ENCODE measurements around the gene ACBD3.

The ACBD3 gene

GRCh38 chr1:226117330-226117729 is 69.2 kb downstream of the ACBD3 start:
- TF ChIP-seq CTCF (IDR thresholded peaks at IDR 0.05): no peak
- Mint-ChIP-seq H3K4me3 (no peak overlapping the region), H3K9me3 (peaks cover 4% of the 10 kb centered on the region), H3K4me1 (peaks cover 31% of the 10 kb centered on the region), H3K27me3 (ENCODE audit: low read depth, poor library complexity) (peaks cover 12% of the 10 kb centered on the region), H3K36me3 (ENCODE audit: low read depth) (no peaks in the 10 kb centered on the region), H3K27ac (no peak overlapping the region)
- no peak for DNase-seq

- H3K4me3 Mint-ChIP-seq: no peak overlapping the region
- TF ChIP-seq CTCF (IDR thresholded peaks at IDR 0.05): no peak
- no peaks in the 10 kb centered on the region for H3K36me3 Mint-ChIP-seq (ENCODE audit: low read depth)
- DNase-seq: no peak
- peaks cover 4% of the 10 kb centered on the region for H3K9me3 Mint-ChIP-seq
- peaks cover 16% of the 10 kb centered on the region for H3K27me3 Mint-ChIP-seq (ENCODE audit: low read depth, poor library complexity)
- H3K27ac Mint-ChIP-seq: no peak overlapping the region
- H3K4me1 Mint-ChIP-seq: peaks cover 36% of the 10 kb centered on the region
Observed at GRCh38 chr1:226116673-226117072, 69.9 kb downstream of the ACBD3 start.

- DNase-seq: no peak
- peaks cover 4% of the 10 kb centered on the region for H3K9me3 Mint-ChIP-seq
- H3K27ac Mint-ChIP-seq: no peak overlapping the region
- H3K4me1 Mint-ChIP-seq: peaks cover 36% of the 10 kb centered on the region
- H3K4me3 Mint-ChIP-seq: peak overlapping the region; percentile 22
- no peaks in the 10 kb centered on the region for H3K36me3 Mint-ChIP-seq (ENCODE audit: low read depth)
- TF ChIP-seq CTCF (IDR thresholded peaks at IDR 0.05): no peak
- peaks cover 12% of the 10 kb centered on the region for H3K27me3 Mint-ChIP-seq (ENCODE audit: low read depth, poor library complexity)
Observed at GRCh38 chr1:226112626-226113025, 73.9 kb downstream of the ACBD3 start.

- peaks cover 41% of the 10 kb centered on the region for H3K4me1 Mint-ChIP-seq
- H3K4me3 Mint-ChIP-seq: peak overlapping the region; percentile 41
- TF ChIP-seq CTCF (IDR thresholded peaks at IDR 0.05): no peak
- no peaks in the 10 kb centered on the region for H3K36me3 Mint-ChIP-seq (ENCODE audit: low read depth)
- H3K9me3 Mint-ChIP-seq: peaks cover 4% of the 10 kb centered on the region
- no peak overlapping the region for H3K27ac Mint-ChIP-seq
- peaks cover 12% of the 10 kb centered on the region for H3K27me3 Mint-ChIP-seq (ENCODE audit: low read depth, poor library complexity)
- no peak for DNase-seq
Observed at GRCh38 chr1:226111883-226112261, 74.7 kb downstream of the ACBD3 start.

GRCh38 chr1:226111098-226111882 is 75.3 kb downstream of the ACBD3 start:
- Mint-ChIP-seq H3K4me3 (peak overlapping the region; percentile 76), H3K27me3 (ENCODE audit: low read depth, poor library complexity) (peaks cover 12% of the 10 kb centered on the region), H3K36me3 (ENCODE audit: low read depth) (no peaks in the 10 kb centered on the region), H3K9me3 (peaks cover 4% of the 10 kb centered on the region), H3K27ac (no peak overlapping the region), H3K4me1 (peaks cover 41% of the 10 kb centered on the region)
- no peak for TF ChIP-seq CTCF (IDR thresholded peaks at IDR 0.05)
- DNase-seq: no peak
